K562 (cell line): Measurements from ENCODE around the gene SOX6. TPM values are rescaled to one million over a fixed set of nuclear protein-coding genes. Genes with fewer than 3 reads are reported as not detected.

Source experiments
- CBX3 ChIP-seq, 2 experiments: IDR thresholded peaks; 1 replicate in 1 of 2; 2 replicates in 1 of 2; pipeline ENCODE4 v1.6.1; 2012; ENCODE audit warnings: inconsistent platforms in 2 of 2, low read length in 2 of 2, borderline replicate concordance in 1 of 2, control low read depth in 1 of 2
- ELK1 ChIP-seq: sonication (generic); formaldehyde crosslinking; IDR thresholded peaks from 2 replicates; pipeline ENCODE4 v1.8.1; 2022; ENCODE audit warnings: missing genetic modification reagents
- MLLT1 ChIP-seq, 2 experiments: fragments of 450-650 bp; IDR thresholded peaks; 2 replicates each; pipeline ENCODE4 v1.6.1; 2016
- THAP7 ChIP-seq: fragments of 250-450 bp; sonication (Bioruptor Pico); IDR thresholded peaks from 2 replicates; pipeline ENCODE4 v1.5.0; 2021
- ZEB2 ChIP-seq: fragments of 450-650 bp; IDR thresholded peaks from 2 replicates; pipeline ENCODE4 v1.6.1; 2016
- ZNF140 ChIP-seq: fragments of 250-450 bp; sonication (Bioruptor Pico); IDR thresholded peaks from 2 replicates; pipeline ENCODE4 v1.8.0; 2021; ENCODE audit warnings: moderate library complexity, mild to moderate bottlenecking, inconsistent platforms
- ZNF217 ChIP-seq: sonication (generic); formaldehyde crosslinking; IDR thresholded peaks from 2 replicates; pipeline ENCODE4 v1.8.0; 2022; ENCODE audit warnings: mild to moderate bottlenecking, missing genetic modification reagents
- ZNF407 ChIP-seq: fragments of 450-650 bp; IDR thresholded peaks from 2 replicates; pipeline ENCODE4 v1.6.1; 2016; ENCODE audit warnings: low read depth
- ZNF551 ChIP-seq: fragments of 250-450 bp; sonication (Bioruptor Pico); IDR thresholded peaks from 2 replicates; pipeline ENCODE4 v1.5.0; 2021; ENCODE audit warnings: mild to moderate bottlenecking, moderate library complexity
- ZNF561 ChIP-seq: fragments of 450-650 bp; formaldehyde crosslinking; conservative IDR thresholded peaks from 2 replicates; pipeline ENCODE4 v1.4.0; 2020; ENCODE audit warnings: mild to moderate bottlenecking, moderate library complexity
- ZNF592 ChIP-seq: fragments of 450-650 bp; IDR thresholded peaks from 2 replicates; pipeline ENCODE4 v1.6.1; 2017; ENCODE audit warnings: antibody characterized with exemption, mild to moderate bottlenecking
- polyA plus RNA-seq, 8 experiments: library from polyadenylated mRNA; depleted of rRNA in 4 of 8; stranded (reverse) in 5 of 8; unstranded in 3 of 8; fragments of >200 nt; fragmentation: Nextera tagmentation in 2 of 8; fragmentation: Illumina TruSeq in 1 of 8; extraction: Ambion mirVana in 2 of 8; extraction: Trizol in 1 of 8; gene quantifications; 2 replicates each; pipeline versions ENCODE4 v1.2.1 to v1.2.3, GENCODE V29; 2011 to 2014; ENCODE audit warnings: inconsistent platforms in 1 of 8, missing spikeins in 1 of 8
- total RNA-seq, 7 experiments: library from RNA; depleted of rRNA in 6 of 7; stranded (reverse); fragments of >200 nt in 6 of 7; fragmentation: Illumina TruSeq in 2 of 7; extraction: Trizol in 2 of 7; gene quantifications; 2 replicates each; pipeline versions ENCODE4 v1.2.1 to v1.2.3, GENCODE V29; 2011 to 2021; ENCODE audit warnings: low replicate concordance in 1 of 7

The SOX6 gene
- total and polyA plus RNA-seq, 9 of the 15 experiments (the other 6 are each of a cell fraction or from before 2014, with no cell fraction given): 0.89 to 8.7 (median 5.7) TPM

- TF ChIP-seq MLLT1 (IDR thresholded peaks at IDR 0.05) (peak in 1 of 2 experiments; percentile 66; a peak in 2 of 4 replicates), ZNF217 (CRISPR knock-in tag) (no peak), ZNF407 (no peak), THAP7 (no peak), ELK1 (CRISPR knock-in tag) (no peak), ZNF592 (peak; percentile 25), ZNF561 (no peak), ZNF551 (CRISPR knock-in tag) (no peak), ZNF140 (CRISPR knock-in tag) (no peak), CBX3 (IDR thresholded peaks at IDR 0.05; ENCODE audit: borderline replicate concordance in 1 of 2, low read length in 2 of 2) (0 out of 3 replicates have a peak, but pooled peaks of 1 of the 2 experiments have one; percentile 4), ZEB2 (no peak)
Observed at GRCh38 chr11:15968461-15969130, 387.8 kb downstream of the SOX6 start (continued).
